Fibroblast of villous mesenchyme (primary cell): ENCODE measurements around the gene CATSPER1. TPM values are rescaled to one million over a fixed set of nuclear protein-coding genes. Genes with fewer than 3 reads are reported as not detected.

Source experiments
- DNase-seq: peaks from one replicate; pipeline ENCODE4 v3.0.0-alpha.2; 2010; ENCODE audit warnings: low read depth
- H3K4me3 ChIP-seq: 2 replicates; pipeline ENCODE4 v1.5.1; 2011; ENCODE audit warnings: low read depth, mild to moderate bottlenecking, low read length
- CTCF ChIP-seq: IDR thresholded peaks from 2 replicates; pipeline ENCODE4 v1.5.1; 2012; ENCODE audit warnings: low read depth, mild to moderate bottlenecking, low read length; ENCODE audit not compliant: insufficient read depth
- total RNA-seq: library from RNA; depleted of rRNA; stranded (reverse); fragments of >200 nt; gene quantifications from 2 replicates; pipeline ENCODE4 v1.2.3, GENCODE V29; 2012

The CATSPER1 gene
- total RNA-seq, 1 donor = 0.43 TPM

GRCh38 chr11:66070604-66071380, 44.5 kb upstream of the CATSPER1 start:
- peak; percentile 64 for DNase-seq
- H3K4me3 ChIP-seq = peak overlapping the region; percentile 62
- TF ChIP-seq CTCF = no peak

- H3K4me3 ChIP-seq = peak within 1 kb of the TSS; percentile 62
- TF ChIP-seq CTCF = peak; percentile 3
- peak; percentile 84 for DNase-seq
These were observed 43.7 kb upstream of the CATSPER1 start, which contains the start of gene PACS1 for GRCh38 chr11:66069715-66070603. Gene PACS1 (plus strand): TSS chr11:66070272. CDS start chr11:66070487, 215 bp downstream.

- peak overlapping the region; percentile 53 for H3K4me3 ChIP-seq
- TF ChIP-seq CTCF = peak; percentile 23
- peak; percentile 97 for DNase-seq
These were observed 42.8 kb upstream of the CATSPER1 start for GRCh38 chr11:66068923-66069714.

GRCh38 chr11:66068154-66068821, 42.0 kb upstream of the CATSPER1 start:
- no peak overlapping the region for H3K4me3 ChIP-seq
- peak; percentile 87 for TF ChIP-seq CTCF
- peak; percentile 83 for DNase-seq

GRCh38 chr11:66067640-66068039, 41.4 kb upstream of the CATSPER1 start:
- no peak overlapping the region for H3K4me3 ChIP-seq
- TF ChIP-seq CTCF = no peak
- DNase-seq = no peak

GRCh38 chr11:66066751-66067150, 40.5 kb upstream of the CATSPER1 start:
- H3K4me3 ChIP-seq = no peak overlapping the region
- TF ChIP-seq CTCF = no peak
- DNase-seq = no peak
